ENCODE measurements around the gene FSTL4.

DNA sequence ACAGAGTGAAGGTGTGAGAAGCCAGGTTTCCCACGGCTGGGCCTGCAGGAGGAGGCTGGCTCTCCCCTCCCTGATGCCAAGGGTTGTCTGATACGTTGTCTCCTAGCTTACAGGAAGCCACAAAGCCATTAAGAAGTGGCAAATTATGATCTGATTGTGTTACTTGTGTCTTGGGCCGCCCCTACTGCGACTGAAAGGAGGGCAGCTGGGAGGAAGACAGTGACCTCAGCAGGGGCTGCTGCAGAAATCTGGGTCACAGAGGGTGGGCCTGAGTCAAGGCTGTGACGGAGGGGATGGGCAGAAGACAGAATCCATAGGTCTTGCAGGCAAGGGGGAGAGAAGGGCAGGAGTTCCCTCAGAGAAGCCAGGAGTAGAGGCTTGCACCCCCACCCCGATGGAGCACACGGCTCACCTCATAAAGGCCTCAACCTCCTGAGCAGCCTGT lies 145.0 kb downstream of the FSTL4 start:
- TF ChIP-seq, protein P1, sequence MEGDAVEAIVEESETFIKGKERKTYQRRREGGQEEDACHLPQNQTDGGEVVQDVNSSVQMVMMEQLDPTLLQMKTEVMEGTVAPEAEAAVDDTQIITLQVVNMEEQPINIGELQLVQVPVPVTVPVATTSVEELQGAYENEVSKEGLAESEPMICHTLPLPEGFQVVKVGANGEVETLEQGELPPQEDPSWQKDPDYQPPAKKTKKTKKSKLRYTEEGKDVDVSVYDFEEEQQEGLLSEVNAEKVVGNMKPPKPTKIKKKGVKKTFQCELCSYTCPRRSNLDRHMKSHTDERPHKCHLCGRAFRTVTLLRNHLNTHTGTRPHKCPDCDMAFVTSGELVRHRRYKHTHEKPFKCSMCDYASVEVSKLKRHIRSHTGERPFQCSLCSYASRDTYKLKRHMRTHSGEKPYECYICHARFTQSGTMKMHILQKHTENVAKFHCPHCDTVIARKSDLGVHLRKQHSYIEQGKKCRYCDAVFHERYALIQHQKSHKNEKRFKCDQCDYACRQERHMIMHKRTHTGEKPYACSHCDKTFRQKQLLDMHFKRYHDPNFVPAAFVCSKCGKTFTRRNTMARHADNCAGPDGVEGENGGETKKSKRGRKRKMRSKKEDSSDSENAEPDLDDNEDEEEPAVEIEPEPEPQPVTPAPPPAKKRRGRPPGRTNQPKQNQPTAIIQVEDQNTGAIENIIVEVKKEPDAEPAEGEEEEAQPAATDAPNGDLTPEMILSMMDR (IDR thresholded peaks at IDR 0.05; ENCODE audit: low read length) = no peak
- no peak for TF ChIP-seq EZH2 (IDR thresholded peaks at IDR 0.05; ENCODE audit: borderline replicate concordance, low read length)
